Medulla oblongata (tissue), 1 donor: ENCODE data around the gene C5orf15.

Experiments
- DNase-seq: peaks from one replicate; pipeline ENCODE4 v3.0.0-alpha.2; 2015; ENCODE audit errors: extremely low spot score

C5orf15 gene

GRCh38 chr5:133968204-133968980, at the start of gene C5orf15:
Gene C5orf15, minus strand, starts transcription at chr5:133968625. Its CDS starts 41 bp downstream, at chr5:133968584.
- DNase-seq = peak; percentile 97

- no peak for DNase-seq
Measured at GRCh38 chr5:134008266-134008749, 39.9 kb upstream of the C5orf15 start.

- DNase-seq = no peak
Measured at GRCh38 chr5:134007581-134008265, 39.3 kb upstream of the C5orf15 start.

- no peak for DNase-seq
Measured at GRCh38 chr5:134006115-134006514, 37.7 kb upstream of the C5orf15 start.

- DNase-seq = no peak
Measured at GRCh38 chr5:134005417-134006061, 37.1 kb upstream of the C5orf15 start.

GRCh38 chr5:134004626-134005416, 36.4 kb upstream of the C5orf15 start, which contains the start of gene VDAC1:
Gene VDAC1, minus strand, starts transcription at chr5:134004975. Its CDS starts 11,963 bp downstream, at chr5:133993012.
- peak; percentile 85 for DNase-seq

- peak; percentile 73 for DNase-seq
Measured at GRCh38 chr5:134003817-134004625, 35.6 kb upstream of the C5orf15 start.

GRCh38 chr5:134003064-134003816, 34.8 kb upstream of the C5orf15 start:
- no peak for DNase-seq

- no peak for DNase-seq
Measured at GRCh38 chr5:134001938-134002731, 33.7 kb upstream of the C5orf15 start.

- DNase-seq = no peak
Measured at GRCh38 chr5:134000696-134001453, 32.5 kb upstream of the C5orf15 start.

- no peak for DNase-seq
Measured at GRCh38 chr5:134000091-134000511, 31.7 kb upstream of the C5orf15 start.

GRCh38 chr5:133998807-133999206, 30.4 kb upstream of the C5orf15 start:
- no peak for DNase-seq

- DNase-seq = no peak
Measured at GRCh38 chr5:133998042-133998441, 29.6 kb upstream of the C5orf15 start.

- no peak for DNase-seq
Measured at GRCh38 chr5:133996683-133997252, 28.3 kb upstream of the C5orf15 start.

GRCh38 chr5:133995883-133996563, 27.6 kb upstream of the C5orf15 start:
- no peak for DNase-seq

- DNase-seq = no peak
Measured at GRCh38 chr5:133995341-133995740, 26.9 kb upstream of the C5orf15 start.

- DNase-seq = no peak
Measured at GRCh38 chr5:133994990-133995333, 26.5 kb upstream of the C5orf15 start.
